ENCODE results near the gene NR6A1. TPM values are rescaled to one million over a fixed set of nuclear protein-coding genes. Genes with fewer than 3 reads are reported as not detected.

The NR6A1 gene
- 0.56 and 0.78 TPM in 2 replicates for total RNA-seq
- long read RNA-seq, partial matches to known transcripts, result 0 of 3 reads
- long read RNA-seq, other reads (novel, unspliced or antisense), result 3 of 3 reads

- Mint-ChIP-seq H3K9me3 (ENCODE audit: unreplicated experiment) (no peaks in the 10 kb centered on the region), H3K27me3 (ENCODE audit: unreplicated experiment) (peaks cover 40% of the 10 kb centered on the region)
These were observed at the start of gene NR6A1 for GRCh38 chr9:124771021-124771866. Gene NR6A1 (minus strand): TSS chr9:124771311.

GRCh38 chr9:124818431-124819281 is 47.5 kb upstream of the NR6A1 start:
- H3K4me1 Mint-ChIP-seq (ENCODE audit: unreplicated experiment), result peaks cover 32% of the 10 kb centered on the region
- H3K9me3 Mint-ChIP-seq (ENCODE audit: unreplicated experiment), result no peaks in the 10 kb centered on the region
- H3K4me3 Mint-ChIP-seq (ENCODE audit: unreplicated experiment), result no peak overlapping the region
- no peak for TF ChIP-seq CTCF (IDR thresholded peaks at IDR 0.05)
- no peak for DNase-seq (ENCODE audit: extremely low spot score, unreplicated experiment)
- peaks cover 2% of the 10 kb centered on the region for H3K36me3 Mint-ChIP-seq (ENCODE audit: unreplicated experiment)
- no peak overlapping the region for H3K27ac Mint-ChIP-seq (ENCODE audit: unreplicated experiment)
- H3K27me3 Mint-ChIP-seq (ENCODE audit: unreplicated experiment), result no peaks in the 10 kb centered on the region

More at GRCh38 chr9:124771021-124771866, at the start of gene NR6A1:
- H3K4me3 Mint-ChIP-seq (ENCODE audit: unreplicated experiment), result peak within 1 kb of the TSS; percentile 83
- peak; percentile 40 for TF ChIP-seq CTCF (IDR thresholded peaks at IDR 0.05)
- peak; percentile 98 for DNase-seq (ENCODE audit: extremely low spot score, unreplicated experiment)
- peak within 1 kb of the TSS; percentile 87 for H3K27ac Mint-ChIP-seq (ENCODE audit: unreplicated experiment)
- peaks cover 25% of the 10 kb centered on the region for H3K4me1 Mint-ChIP-seq (ENCODE audit: unreplicated experiment)
- no peaks in the 10 kb centered on the region for H3K36me3 Mint-ChIP-seq (ENCODE audit: unreplicated experiment)

GRCh38 chr9:124815601-124816000 is 44.5 kb upstream of the NR6A1 start:
- H3K27me3 Mint-ChIP-seq (ENCODE audit: unreplicated experiment), result no peaks in the 10 kb centered on the region
- no peak for DNase-seq (ENCODE audit: extremely low spot score, unreplicated experiment)
- no peak for TF ChIP-seq CTCF (IDR thresholded peaks at IDR 0.05)
- H3K4me3 Mint-ChIP-seq (ENCODE audit: unreplicated experiment), result no peak overlapping the region
- no peak overlapping the region for H3K27ac Mint-ChIP-seq (ENCODE audit: unreplicated experiment)
- H3K4me1 Mint-ChIP-seq (ENCODE audit: unreplicated experiment), result peaks cover 54% of the 10 kb centered on the region
- no peaks in the 10 kb centered on the region for H3K9me3 Mint-ChIP-seq (ENCODE audit: unreplicated experiment)
- H3K36me3 Mint-ChIP-seq (ENCODE audit: unreplicated experiment), result no peaks in the 10 kb centered on the region

- no peak for DNase-seq (ENCODE audit: extremely low spot score, unreplicated experiment)
- H3K27ac Mint-ChIP-seq (ENCODE audit: unreplicated experiment), result peak overlapping the region; percentile 92
- peaks cover 5% of the 10 kb centered on the region for H3K36me3 Mint-ChIP-seq (ENCODE audit: unreplicated experiment)
- peaks cover 52% of the 10 kb centered on the region for H3K4me1 Mint-ChIP-seq (ENCODE audit: unreplicated experiment)
- TF ChIP-seq CTCF (IDR thresholded peaks at IDR 0.05), result no peak
- H3K4me3 Mint-ChIP-seq (ENCODE audit: unreplicated experiment), result no peak overlapping the region
- H3K27me3 Mint-ChIP-seq (ENCODE audit: unreplicated experiment), result no peaks in the 10 kb centered on the region
- no peaks in the 10 kb centered on the region for H3K9me3 Mint-ChIP-seq (ENCODE audit: unreplicated experiment)
These were observed 43.0 kb upstream of the NR6A1 start for GRCh38 chr9:124814164-124814535.
